ENCODE measurements around the gene AFF2.

DNA sequence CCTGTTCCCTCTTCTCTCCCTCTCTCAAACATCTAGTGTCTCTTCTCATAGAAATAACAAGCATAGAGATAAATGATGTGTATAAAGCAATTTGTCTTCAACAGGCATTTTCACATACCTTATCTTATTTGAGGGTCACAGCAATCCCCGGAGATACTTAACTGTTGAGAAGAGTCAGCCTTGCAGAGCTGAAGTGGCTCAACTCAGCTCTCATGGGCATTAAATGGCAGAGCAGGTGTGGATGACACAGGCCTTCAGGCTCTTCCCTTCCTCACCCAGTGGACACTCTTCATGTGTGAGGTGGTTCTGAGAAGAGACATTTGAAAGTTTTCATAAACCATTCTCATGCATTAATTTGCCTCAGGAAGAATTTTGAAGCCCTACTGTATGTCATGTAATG, 134.2 kb downstream of the AFF2 start:
- TF ChIP-seq, protein P1, sequence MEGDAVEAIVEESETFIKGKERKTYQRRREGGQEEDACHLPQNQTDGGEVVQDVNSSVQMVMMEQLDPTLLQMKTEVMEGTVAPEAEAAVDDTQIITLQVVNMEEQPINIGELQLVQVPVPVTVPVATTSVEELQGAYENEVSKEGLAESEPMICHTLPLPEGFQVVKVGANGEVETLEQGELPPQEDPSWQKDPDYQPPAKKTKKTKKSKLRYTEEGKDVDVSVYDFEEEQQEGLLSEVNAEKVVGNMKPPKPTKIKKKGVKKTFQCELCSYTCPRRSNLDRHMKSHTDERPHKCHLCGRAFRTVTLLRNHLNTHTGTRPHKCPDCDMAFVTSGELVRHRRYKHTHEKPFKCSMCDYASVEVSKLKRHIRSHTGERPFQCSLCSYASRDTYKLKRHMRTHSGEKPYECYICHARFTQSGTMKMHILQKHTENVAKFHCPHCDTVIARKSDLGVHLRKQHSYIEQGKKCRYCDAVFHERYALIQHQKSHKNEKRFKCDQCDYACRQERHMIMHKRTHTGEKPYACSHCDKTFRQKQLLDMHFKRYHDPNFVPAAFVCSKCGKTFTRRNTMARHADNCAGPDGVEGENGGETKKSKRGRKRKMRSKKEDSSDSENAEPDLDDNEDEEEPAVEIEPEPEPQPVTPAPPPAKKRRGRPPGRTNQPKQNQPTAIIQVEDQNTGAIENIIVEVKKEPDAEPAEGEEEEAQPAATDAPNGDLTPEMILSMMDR (IDR thresholded peaks at IDR 0.05; ENCODE audit: extremely low read depth in 1 of 2, insufficient read depth in 1 of 2, low read depth in 1 of 2, low read length in 2 of 2), result no peak
- no peak for TF ChIP-seq MYC (IDR thresholded peaks at IDR 0.05; ENCODE audit: low read depth, low read length)
- no peak for TF ChIP-seq POLR2AphosphoS5 (IDR thresholded peaks at IDR 0.05; ENCODE audit: insufficient read depth, low read depth, low read length)
- no peak for TF ChIP-seq EZH2 (IDR thresholded peaks at IDR 0.05; ENCODE audit: borderline replicate concordance, low read depth, low read length, severe bottlenecking)

Measured in endothelial cell of umbilical vein (primary cell).